GM18870 (cell line): ENCODE results near the gene AGBL4.

Source experiments
- ATAC-seq: cut with Tn5 transposase; IDR thresholded peaks from one replicate; pipeline ENCODE4 v1.9.1; 2021; ENCODE audit warnings: moderate library complexity; ENCODE audit not compliant: unreplicated experiment

AGBL4 gene

DNA sequence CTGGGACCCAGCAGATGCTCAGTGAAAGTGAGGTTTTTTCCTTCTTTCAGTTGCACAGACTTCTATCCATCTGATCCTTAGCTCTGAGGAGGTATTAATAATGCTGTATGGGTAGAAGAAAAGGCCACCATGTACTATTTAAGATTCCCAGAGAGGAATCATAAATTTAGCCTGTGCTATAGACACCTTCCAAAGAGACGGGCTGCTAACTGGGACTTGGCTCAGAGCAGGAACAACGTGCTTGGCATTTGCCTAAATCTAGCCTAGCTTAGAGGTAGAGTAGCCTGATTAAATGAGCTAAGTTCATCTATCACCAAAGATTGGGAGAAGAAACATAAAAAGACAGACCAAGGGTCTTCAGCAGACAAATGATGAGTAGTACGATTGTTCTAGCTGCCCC, 1070.1 kb downstream of the AGBL4 start:
- ATAC-seq = no peak

DNA sequence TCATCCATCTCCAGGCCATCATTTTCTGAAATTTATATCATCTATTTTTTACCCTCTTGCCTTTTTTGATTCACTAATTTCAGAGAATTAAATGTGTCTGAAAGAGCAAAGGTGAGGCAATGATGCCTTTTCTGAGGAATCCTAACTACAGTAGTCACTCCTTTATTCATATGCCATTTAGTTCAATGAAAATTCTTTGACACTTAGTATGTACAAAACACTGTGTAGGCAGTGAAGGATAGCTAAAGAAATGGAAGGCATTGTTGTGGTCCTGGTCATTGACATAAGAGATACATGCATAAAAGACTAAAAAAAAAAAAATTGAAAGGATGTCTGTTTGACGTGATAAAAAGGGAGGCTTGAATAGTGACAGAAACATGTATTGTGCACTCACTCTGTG, 1075.2 kb downstream of the AGBL4 start:
- no peak for ATAC-seq

DNA sequence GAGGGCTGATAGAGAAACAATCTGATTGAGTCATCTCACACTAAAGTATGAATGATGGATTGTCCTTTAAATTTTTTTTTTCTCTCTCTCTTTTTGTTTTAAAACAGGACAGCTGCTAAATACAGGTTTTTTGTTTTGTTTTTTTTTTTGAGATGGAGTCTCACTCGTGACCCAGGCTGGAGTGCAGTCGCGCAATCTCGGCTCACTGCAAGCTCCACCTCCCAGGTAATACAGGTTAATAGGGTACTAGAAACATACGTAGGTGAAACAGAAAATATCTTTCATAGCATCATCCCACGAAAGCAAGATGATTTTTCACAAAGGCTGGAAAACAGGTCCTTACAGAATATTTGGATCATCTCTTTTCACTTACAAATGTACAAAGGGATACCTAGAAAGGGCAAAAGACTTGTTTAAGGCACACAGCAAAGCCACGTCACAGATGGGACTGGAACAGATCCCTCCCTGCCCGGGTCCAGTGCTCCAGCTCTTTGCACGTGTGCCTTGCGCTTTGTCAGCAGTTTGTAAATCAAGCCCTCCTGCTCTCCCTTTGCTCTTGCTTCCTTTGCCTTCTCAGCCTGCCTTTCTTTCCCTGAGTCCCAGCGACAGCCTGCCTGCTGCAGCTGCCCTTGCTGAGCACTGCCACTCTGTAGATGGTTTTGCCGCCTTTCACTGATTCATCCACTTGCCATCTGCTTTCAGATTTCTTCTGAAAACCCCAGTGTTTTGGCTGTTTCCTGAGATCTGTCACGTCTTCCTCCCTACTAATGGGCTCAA, 1075.8 kb downstream of the AGBL4 start:
- no peak for ATAC-seq

DNA sequence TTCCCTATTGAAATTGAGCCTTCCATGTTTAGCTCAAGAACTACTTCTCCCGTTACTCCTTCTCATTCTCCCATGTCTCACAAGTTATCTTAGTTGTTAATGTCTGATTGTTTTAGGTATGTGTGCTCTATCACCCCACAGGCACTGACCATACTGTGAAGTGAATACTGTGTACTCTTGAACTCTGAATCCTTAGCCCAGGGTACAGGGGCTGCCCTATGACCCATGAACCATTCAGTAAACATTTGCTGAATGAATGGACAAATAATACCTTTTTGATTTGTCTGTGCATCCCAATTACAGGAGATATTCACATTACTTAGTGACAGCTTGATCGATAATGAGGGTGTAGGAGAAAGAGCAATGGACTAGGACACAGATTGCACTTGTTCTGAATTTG, 1077.7 kb downstream of the AGBL4 start:
- no peak for ATAC-seq

DNA sequence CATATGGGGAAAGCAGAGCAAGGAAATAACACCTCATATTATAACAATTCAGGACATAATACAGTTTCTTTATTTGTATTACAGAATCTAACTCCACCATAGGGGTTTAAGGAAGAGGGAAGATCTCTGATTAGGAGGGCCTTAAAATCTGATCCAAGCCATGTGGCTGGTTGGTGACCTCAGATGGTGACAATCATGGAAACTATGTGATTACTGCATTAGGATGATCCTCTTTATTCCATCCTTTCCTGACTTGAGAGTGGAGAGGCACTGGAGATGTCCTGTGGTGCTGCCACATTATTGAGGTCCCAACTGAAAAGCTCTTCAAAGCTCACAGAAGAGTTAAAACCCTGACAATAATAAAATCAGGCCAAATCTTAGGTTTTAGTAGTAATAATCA, 1078.9 kb downstream of the AGBL4 start:
- ATAC-seq = no peak

DNA sequence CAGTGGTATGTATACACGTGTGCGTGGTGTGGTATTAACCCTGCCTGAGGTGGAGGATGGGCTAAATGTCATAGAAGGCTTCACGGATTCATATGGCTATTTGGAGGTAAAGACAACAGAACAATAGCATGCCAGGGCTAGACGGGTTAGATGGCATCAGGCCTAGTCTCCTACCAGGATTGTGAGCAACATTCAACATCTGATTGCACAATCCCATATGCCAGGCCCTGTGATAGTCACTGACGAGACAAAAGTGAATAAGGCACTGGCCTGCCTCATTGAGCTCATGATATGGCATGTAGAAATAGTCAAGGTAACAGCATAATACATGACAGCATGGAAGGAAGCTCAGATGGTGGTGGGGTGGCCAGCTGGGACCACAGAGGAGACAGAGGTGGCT, 1079.9 kb downstream of the AGBL4 start:
- ATAC-seq = no peak

DNA sequence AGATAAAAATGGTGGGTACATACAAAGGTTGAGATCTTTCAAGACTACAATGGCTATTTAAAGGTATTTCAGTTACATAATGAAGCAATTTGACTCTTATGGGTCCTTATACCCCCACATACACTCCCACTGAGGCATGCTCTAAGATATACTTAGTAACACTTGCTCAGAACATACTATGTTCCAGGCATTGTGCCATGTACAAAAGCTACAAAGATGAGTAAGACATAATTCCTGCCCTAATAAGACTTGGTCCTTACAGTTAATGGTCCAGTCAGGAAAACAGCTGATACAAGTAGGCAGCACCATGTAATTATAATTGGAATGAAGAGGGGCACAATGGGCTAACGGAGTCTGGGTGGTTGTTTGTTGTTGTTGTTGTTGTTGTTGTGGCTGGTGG, 1080.4 kb downstream of the AGBL4 start:
- no peak for ATAC-seq

DNA sequence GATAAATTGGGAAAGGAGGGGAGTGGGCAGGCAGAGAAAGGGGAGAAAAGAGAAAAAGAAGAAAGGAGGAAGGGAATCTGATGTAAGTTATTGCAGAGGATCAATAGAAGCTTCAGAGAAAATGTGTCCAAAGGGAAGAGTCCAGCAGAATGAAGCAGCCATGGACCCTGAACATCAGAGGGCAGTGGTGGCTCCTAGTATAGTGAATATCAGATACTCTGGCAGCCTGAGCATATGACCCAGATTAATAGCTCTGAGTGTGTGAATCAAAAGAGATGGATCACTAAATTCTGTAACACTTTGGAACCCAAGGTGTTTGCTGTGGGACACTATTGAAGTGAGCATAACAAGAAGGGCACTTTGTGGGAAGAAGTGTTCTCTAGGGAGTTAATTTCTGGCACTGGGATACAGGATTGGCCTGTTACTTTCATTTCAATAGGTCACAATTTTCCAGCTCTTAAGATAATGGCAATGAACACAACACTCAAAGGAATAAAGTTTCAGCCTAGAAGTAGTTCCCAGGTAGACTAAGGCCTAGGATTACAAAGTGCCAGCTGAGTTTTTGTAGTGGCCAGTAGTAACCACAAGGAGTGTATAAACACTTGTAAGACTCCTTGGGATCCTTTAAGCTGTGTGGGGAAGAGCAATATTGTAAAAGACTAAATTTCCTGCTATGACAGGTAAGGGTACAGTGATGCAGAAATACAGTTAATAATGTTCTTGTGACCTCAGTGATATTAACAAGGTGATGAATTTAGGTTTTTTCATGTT, 1082.6 kb downstream of the AGBL4 start:
- ATAC-seq = no peak

DNA sequence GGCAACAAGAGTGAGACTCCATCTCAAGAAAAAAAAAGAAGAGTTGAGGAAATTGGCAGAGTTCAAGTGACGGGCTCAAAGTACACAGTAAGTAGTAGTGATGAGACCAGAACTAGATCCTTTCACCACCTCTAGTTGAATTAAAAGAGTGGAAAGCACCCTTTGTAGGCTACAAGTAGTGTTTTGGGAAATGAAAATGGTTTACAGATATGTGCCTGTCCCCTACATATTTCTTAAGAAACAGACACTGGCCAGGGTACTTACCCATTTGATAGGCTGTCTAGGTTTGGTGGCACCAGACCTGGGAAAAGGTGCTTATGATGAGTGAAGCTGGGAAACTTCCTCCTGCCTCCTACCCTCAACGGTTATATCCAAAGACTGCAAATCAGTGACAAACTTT, 1083.4 kb downstream of the AGBL4 start:
- no peak for ATAC-seq

DNA sequence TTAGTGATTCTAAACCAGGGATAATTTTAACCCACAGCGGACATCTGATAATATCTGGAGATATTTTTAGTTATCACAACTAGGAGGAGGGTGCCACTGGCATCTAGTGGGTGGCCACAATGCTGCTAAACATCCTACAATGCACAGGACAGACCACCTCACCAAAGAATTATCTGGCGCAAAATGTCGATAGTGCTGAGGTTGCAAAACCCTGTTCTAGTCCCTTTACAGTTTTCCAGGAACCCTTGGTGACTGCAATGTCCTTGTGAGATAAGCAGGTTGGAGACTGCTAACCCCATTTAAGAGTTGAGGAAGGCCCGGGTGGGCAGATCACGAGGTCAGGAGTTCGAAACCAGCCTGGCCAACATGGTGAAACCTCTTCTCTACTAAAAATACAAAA, 1083.9 kb downstream of the AGBL4 start:
- ATAC-seq = no peak

DNA sequence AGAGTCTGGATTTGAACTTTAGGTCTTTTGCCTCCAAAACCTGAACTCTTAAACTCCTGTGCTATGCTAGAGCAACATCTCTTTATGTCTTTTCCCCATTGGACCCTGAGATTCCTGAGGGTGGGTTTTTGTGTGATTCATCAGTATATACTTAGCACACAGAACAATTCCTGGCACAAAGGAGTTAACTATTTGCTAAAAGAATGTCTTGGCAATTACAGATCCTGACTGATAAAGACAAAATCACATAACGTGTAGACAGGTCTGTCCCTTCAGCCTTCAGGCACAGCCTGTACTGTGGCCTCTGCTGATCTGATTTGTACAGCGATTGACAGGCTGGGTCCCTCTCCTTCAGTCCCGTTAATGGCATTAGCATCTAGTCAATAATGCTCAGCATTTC, 1084.7 kb downstream of the AGBL4 start:
- ATAC-seq = no peak

DNA sequence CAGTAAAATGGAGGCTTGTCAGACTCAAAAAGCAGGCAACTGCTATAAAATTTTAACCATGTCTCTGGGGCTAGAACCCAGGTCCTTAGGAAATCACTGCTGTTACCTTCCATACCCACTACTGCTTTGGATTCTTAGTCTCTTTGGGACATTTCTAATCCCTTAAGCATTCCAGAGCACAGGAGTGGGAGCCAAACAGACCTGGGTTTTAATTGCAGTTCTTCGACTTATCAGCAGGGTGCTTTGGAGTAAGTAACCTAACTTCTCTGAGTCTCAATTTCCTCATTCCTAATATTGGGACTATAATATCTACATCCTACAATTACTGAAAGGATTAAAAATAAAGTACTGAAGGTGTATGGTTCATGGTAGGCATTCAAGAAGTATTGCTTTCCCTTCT, 1086.0 kb downstream of the AGBL4 start:
- ATAC-seq = no peak

DNA sequence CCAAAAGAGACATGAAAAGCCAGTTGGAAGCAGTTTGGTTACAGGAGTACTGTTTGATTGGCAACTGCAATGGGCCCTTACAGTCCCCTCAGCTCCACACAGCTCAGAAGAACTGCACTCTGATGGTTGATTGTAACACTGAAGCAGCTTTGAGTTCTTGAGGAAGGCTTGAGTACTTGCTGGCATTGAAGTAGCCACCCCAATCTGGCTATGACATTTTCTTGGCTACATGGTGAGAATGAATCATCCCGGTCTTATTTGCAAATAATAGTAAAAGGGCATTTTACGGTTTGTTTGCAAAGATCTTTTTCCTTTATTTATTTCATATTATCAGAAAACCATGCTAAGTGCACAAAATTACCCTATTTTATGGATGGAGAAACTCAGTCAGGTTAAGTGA, 1087.3 kb downstream of the AGBL4 start:
- ATAC-seq = no peak

DNA sequence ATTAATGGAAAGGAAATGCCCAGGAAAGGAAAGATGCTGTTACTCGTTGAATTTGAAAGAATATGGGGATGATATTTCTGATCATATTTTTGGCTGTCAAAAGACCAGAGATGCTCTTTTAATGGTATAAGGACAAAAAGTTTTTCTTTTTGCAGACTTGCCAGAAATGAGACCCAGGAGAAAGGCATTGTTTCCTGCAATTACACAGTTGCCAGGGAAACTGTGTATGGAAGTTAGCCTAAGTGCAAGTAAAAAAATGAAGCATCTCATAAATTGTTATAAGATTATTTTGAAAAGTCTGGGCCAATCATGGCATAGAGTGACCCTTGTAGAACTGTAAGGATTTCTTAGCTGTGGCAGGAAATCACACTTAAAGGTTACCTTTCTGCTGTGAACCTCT, 1091.4 kb downstream of the AGBL4 start:
- no peak for ATAC-seq

DNA sequence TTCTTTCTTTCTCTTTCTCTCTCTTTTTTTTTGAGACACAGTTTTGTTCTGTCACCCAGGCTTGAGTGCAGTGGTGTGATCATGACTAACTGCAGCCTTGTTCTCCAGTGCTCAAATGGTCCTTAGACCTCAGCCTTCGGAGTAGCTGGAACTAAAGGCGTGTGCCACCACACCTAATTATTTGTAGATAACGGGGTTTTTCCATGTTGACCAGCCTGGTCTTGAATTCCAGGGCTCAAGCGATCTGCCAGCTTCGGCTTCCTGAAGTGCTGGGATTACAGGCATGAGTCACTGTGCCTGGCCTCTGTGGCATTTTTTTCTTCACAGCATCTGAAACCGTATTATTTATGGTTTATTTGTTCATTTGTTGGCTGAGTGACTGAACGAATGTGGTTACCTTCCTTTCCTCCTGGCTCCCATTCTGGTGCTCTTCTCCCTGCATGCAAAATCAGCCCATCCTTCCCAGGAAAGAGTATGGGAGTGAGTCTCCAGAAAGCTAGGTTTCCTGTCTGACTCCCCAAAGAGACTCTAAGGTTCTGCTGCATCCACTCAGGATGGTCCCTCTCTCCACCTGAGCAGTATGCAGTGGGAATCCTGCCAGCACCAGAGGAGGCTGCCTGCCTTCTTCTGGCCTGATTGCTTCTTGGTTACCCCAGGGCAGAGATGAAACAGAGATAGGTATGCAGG, 1092.1 kb downstream of the AGBL4 start:
- ATAC-seq = no peak

DNA sequence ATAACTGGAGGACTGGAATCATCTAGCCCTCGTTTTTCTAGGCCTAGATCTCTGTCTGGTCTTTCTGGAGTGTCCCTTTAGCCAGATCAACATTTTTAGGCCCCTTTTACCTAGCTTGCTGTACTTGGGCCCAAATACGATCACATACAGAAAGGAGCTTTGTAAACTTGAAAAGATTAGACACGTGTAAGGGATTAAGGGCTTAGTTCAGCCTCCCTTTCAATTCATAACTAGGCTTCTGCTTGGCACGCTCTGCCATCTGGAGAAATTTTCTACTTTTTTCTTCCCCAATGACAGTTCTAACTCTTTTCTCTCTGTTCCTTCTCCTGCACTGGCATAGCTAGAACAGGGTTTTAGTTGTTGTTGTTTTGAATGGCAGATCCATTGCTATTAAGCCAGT, 1093.7 kb downstream of the AGBL4 start:
- ATAC-seq = no peak

DNA sequence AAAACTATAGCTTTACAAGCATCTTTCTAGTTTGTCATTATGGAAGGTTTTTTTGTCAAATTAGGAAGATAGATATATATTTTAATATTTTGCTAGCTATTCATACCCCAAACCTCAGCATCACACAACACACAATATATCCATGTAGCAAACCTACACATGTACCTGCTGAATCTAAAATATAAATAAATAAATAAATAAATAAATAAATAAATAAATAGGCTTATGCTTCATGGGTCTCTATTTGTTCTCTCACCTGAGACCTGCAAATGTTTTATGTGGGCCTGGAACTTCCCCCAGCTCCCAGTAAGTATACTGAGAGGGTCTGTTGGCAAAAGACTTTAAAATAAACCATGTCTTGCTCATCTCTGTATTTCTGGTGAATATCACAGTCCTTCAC, 1099.7 kb downstream of the AGBL4 start:
- ATAC-seq = no peak

DNA sequence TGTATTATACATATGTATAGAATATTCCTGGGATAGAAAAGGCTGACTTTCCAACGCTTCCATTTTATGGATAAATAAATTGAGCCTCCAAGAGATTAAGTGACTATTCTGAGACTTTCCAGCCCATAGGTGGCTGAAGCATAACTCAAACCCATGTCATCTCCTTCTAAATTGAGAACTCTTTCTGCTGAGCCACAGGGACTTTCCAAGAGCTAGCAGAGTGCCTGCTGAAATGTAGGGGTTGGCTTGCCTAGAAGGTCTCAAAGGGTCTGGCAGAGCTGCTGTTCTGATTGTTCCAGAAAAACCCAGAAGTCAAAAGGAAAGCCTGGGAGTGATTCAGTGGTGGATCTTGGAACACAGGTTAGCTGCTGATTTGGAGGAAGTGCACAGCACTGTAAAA, 1100.6 kb downstream of the AGBL4 start:
- no peak for ATAC-seq

DNA sequence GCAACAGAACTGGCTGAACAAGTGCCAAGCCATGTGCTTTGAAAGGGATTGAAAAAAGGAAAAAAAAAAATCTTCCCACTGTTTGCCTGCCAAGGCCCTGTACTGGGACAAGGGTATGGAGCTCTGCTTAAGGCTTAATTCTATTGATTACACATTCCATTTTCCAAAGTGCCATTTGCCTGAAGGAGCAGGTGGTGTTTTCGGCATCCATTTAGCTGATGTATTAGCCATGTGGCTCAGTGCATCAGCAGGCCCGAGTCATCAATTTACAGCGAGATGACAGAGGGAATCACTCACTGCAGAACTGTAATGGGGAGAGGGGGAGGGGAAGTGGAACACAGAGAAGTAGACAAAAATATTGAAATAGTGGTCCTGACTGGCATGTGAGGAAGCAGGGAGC, 1102.9 kb downstream of the AGBL4 start:
- no peak for ATAC-seq

DNA sequence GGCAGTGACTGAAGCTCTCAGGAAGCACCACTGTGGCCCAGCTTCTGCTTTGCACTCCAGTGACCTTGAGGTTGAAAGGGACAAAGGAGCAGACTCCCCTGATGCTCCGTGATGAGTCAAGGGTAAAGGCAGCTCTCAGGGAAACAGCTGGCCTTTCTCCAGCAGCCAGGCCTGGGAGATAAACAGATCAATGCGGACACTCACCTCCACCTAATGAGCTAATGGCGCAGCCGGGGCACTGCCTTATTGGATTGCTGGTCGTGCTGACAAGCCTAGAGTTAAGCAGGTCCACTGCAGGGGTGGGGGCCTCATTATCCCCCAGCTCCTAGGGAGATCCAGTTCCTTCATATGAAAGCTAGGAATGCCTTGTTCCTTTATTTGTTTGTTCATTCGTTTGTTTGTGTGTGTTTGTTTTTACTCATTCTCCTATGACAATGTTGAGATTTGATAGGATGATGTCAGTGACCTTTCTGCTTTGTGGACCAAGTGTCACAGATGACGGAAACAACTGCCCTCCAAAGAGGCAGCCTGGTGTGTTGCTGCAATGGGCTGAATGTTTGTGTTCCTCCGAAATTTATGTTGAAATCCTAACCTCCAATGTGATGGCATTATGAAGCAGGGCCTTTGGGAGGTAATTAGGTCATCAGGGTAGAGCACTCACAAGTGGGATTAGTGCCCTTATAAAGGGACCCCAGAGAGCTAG, 1105.7 kb downstream of the AGBL4 start:
- ATAC-seq = no peak

DNA sequence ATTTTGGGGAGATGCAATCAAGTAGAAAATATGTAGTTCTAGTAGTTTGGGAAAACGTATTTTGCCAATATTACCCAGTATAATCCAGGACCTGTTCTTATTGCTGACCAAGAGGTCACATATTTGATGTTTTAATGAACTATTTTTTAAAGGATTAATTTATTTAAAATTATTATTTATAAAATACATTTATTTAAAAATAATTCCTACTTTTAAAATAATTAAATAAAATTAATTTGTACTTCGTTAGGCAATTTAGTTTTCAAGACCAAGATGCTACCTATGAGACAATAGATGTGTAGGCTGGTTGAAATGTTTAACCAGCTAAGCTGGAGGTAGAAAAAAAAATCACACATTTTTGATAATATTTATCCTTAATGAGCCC, 1106.7 kb downstream of the AGBL4 start:
- ATAC-seq = no peak
